Loucy (cell line): ENCODE data around the gene TEAD4.

Source experiments
- H2AFZ ChIP-seq: fragments of 200-600 bp; sonication (generic); 2 replicates; pipeline ENCODE4 v1.6.0; 2016; ENCODE audit warnings: antibody characterized with exemption, mild to moderate bottlenecking, low read length, moderate library complexity
- H3F3A ChIP-seq: fragments of 200-600 bp; 2 replicates; pipeline ENCODE4 v1.6.0; 2016; ENCODE audit warnings: antibody characterized with exemption, low read depth, mild to moderate bottlenecking
- H3K27me3 ChIP-seq: fragments of 200-600 bp; sonication (generic); 2 replicates; pipeline ENCODE4 v1.6.1; 2014; ENCODE audit warnings: low read length, mild to moderate bottlenecking; ENCODE audit not compliant: insufficient read depth, poor library complexity, severe bottlenecking
- H3K36me3 ChIP-seq: fragments of 200-600 bp; sonication (generic); 2 replicates; pipeline ENCODE4 v1.6.1; 2016; ENCODE audit warnings: low read length; ENCODE audit not compliant: insufficient read depth
- H3K4me1 ChIP-seq: fragments of 200-600 bp; sonication (generic); 2 replicates; pipeline ENCODE4 v1.5.1; 2014; ENCODE audit warnings: low read length, mild to moderate bottlenecking; ENCODE audit not compliant: insufficient read depth, poor library complexity, severe bottlenecking
- H3K4me2 ChIP-seq: fragments of 200-600 bp; sonication (generic); 2 replicates; pipeline ENCODE4 v1.6.0; 2014; ENCODE audit warnings: antibody characterized with exemption, low read length, low read depth, mild to moderate bottlenecking; ENCODE audit not compliant: poor library complexity, severe bottlenecking
- H3K4me3 ChIP-seq: fragments of 200-600 bp; sonication (generic); 2 replicates; pipeline ENCODE4 v1.5.1; 2014; ENCODE audit warnings: low read length, mild to moderate bottlenecking, mixed read lengths; ENCODE audit not compliant: poor library complexity, severe bottlenecking
- H3K79me2 ChIP-seq: fragments of 200-600 bp; sonication (generic); 2 replicates; pipeline ENCODE4 v1.6.1; 2014; ENCODE audit warnings: low read length; ENCODE audit not compliant: insufficient read depth
- H3K9ac ChIP-seq: fragments of 200-600 bp; sonication (generic); 2 replicates; pipeline ENCODE4 v1.6.0; 2014; ENCODE audit warnings: mild to moderate bottlenecking, low read depth, low read length, moderate library complexity; ENCODE audit not compliant: poor library complexity, severe bottlenecking
- H3K9me2 ChIP-seq: fragments of 200-600 bp; sonication (generic); replicated peaks from 2 replicates; pipeline ENCODE4 v1.6.1; 2016; ENCODE audit warnings: low read depth, low read length, mixed read lengths
- H3K9me3 ChIP-seq: fragments of 200-600 bp; sonication (generic); 2 replicates; pipeline ENCODE4 v1.6.1; 2014; ENCODE audit warnings: mild to moderate bottlenecking, antibody characterized with exemption, low read length, low read depth; ENCODE audit not compliant: insufficient read depth
- H4K20me1 ChIP-seq: fragments of 200-600 bp; sonication (generic); 2 replicates; pipeline ENCODE4 v1.6.0; 2014; ENCODE audit warnings: antibody characterized with exemption, low read length, mild to moderate bottlenecking; ENCODE audit not compliant: insufficient read depth, poor library complexity, severe bottlenecking
- EZH2phosphoT487 ChIP-seq: fragments of 200-600 bp; IDR thresholded peaks from 2 replicates; pipeline ENCODE4 v1.6.1; 2018; ENCODE audit warnings: antibody characterized with exemption, mild to moderate bottlenecking, moderate library complexity, borderline replicate concordance
- TF ChIP-seq, protein P1 (sequence below): fragments of 200-600 bp; sonication (generic); conservative IDR thresholded peaks from 2 replicates; pipeline ENCODE4 v1.5.1; 2014; ENCODE audit warnings: mild to moderate bottlenecking, antibody characterized with exemption, low read length

TEAD4 gene

DNA sequence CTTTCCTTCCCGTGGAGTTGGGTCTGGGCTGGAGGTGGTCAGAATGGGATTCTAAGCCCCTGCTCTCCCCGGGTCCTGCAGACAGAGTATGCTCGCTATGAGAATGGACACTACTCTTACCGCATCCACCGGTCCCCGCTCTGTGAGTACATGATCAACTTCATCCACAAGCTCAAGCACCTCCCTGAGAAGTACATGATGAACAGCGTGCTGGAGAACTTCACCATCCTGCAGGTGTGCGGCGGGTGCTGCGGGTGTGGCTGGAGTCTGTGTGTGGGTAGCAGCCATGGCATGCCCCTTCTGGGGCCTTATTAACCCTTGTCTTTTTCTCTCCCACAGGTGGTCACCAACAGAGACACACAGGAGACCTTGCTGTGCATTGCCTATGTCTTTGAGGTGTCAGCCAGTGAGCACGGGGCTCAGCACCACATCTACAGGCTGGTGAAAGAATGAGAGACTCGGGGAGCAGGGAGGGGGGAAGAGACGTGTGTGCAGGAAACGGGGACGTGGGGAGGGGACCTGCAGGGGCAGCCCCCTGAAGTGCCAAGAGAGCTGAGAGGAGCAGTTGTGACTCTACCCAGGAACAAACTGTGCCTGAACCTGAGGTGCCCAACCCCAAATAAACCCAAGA is 80.9 kb downstream of the TEAD4 start:
- H2AFZ ChIP-seq = no peak overlapping the region
- no peaks in the 10 kb centered on the region for H3F3A ChIP-seq
- no peaks in the 10 kb centered on the region for H3K9me3 ChIP-seq
- no peaks in the 10 kb centered on the region for H3K36me3 ChIP-seq
- no peak overlapping the region for H3K9ac ChIP-seq
- H3K4me2 ChIP-seq = no peak overlapping the region
- H4K20me1 ChIP-seq = no peaks in the 10 kb centered on the region
- no peaks in the 10 kb centered on the region for H3K9me2 ChIP-seq
- no peak overlapping the region for H3K4me3 ChIP-seq
- H3K4me1 ChIP-seq = no peaks in the 10 kb centered on the region
- no peaks in the 10 kb centered on the region for H3K27me3 ChIP-seq
- H3K79me2 ChIP-seq = no peaks in the 10 kb centered on the region
- TF ChIP-seq EZH2phosphoT487 = no peak
- TF ChIP-seq, protein P1, sequence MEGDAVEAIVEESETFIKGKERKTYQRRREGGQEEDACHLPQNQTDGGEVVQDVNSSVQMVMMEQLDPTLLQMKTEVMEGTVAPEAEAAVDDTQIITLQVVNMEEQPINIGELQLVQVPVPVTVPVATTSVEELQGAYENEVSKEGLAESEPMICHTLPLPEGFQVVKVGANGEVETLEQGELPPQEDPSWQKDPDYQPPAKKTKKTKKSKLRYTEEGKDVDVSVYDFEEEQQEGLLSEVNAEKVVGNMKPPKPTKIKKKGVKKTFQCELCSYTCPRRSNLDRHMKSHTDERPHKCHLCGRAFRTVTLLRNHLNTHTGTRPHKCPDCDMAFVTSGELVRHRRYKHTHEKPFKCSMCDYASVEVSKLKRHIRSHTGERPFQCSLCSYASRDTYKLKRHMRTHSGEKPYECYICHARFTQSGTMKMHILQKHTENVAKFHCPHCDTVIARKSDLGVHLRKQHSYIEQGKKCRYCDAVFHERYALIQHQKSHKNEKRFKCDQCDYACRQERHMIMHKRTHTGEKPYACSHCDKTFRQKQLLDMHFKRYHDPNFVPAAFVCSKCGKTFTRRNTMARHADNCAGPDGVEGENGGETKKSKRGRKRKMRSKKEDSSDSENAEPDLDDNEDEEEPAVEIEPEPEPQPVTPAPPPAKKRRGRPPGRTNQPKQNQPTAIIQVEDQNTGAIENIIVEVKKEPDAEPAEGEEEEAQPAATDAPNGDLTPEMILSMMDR = no peak

DNA sequence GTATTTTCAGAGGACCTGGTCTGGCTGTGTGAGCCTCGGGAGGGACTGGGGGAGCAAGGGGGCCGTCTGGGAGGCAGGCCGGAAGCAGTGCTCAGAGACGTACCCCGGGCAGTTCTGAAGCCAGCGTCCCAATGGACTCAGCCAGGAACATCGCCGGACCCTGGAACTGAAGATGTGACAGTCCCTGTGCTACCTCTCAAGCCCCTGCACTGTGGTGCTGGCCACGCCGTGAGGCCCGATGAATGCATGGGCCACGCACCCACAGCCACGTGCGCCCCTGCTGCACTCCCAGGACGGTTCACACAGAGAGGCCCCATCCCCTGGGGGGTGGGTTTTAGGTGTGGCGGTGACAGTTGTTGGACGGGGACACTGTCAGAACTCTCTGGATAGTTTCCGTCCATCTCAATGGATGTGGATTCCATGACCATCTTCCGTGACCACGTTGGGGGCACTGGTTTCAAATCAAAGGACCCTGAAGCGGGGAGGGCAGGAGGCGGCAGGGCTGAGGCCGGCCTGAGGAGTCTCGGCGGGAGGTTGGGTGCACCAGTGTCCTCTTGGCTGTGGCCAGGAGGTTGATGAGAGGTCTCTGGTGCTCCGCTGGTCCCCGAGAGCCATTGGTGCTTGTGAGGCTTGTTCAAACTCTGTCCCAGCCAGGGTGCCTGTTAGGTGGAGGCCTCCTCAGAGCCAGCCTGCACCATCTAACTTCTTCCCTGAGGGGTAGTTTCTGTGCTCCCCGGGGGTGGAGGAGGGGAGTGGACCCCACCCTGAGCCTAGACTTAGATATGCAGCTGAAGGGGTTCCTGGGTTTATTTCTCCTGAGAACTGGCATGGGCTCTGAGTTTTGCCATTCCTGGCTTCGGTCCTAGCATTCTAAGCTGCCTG is 81.7 kb downstream of the TEAD4 start:
- Histone ChIP-seq H3K4me1 (no peaks in the 10 kb centered on the region), H3K36me3 (no peaks in the 10 kb centered on the region)
- TF ChIP-seq, protein P1 = no peak
- TF ChIP-seq EZH2phosphoT487 = no peak

DNA sequence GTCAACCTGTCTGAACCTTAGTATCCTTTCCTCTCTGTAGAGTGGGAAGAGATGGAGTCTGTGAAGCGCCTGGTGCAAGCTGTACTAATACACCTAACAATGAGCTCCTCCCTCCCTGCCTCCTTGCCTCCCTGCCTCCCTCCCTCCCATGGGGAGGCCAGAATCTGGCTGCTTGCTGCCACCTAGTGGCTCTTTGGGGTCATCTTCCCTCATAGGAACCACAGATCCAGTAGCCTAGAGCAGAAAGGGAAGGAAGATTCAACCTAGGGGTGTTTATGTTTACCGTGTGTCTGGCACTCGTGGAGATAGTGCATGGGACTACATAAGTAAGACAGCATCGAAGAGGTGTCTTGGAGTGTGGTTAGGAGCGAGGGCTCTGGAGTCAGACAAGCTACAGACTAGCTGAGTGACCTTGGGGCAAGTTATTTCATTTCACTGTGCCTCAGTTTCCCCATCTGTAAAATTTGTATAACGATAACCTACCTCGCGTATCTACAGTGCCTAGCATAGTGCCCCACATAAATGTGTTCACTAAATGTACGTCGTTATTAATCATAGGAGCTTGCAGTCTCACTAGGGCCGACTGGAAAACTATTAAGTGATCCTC is 82.5 kb downstream of the TEAD4 start:
- H3K4me3 ChIP-seq = no peak overlapping the region
- H3K36me3 ChIP-seq = no peaks in the 10 kb centered on the region
- no peaks in the 10 kb centered on the region for H3K27me3 ChIP-seq
- H3K4me2 ChIP-seq = no peak overlapping the region
- no peak overlapping the region for H3K9ac ChIP-seq
- H2AFZ ChIP-seq = no peak overlapping the region
- TF ChIP-seq EZH2phosphoT487 = no peak
- TF ChIP-seq, protein P1 = peak; percentile 72
- no peaks in the 10 kb centered on the region for H3K9me2 ChIP-seq
- H3K4me1 ChIP-seq = no peaks in the 10 kb centered on the region
- H3K79me2 ChIP-seq = no peaks in the 10 kb centered on the region
- H4K20me1 ChIP-seq = no peaks in the 10 kb centered on the region
- no peaks in the 10 kb centered on the region for H3F3A ChIP-seq
- H3K9me3 ChIP-seq = no peaks in the 10 kb centered on the region

More for the DNA sequence above, 81.7 kb downstream of the TEAD4 start:
- no peaks in the 10 kb centered on the region for H4K20me1 ChIP-seq
- H3K9me2 ChIP-seq = no peaks in the 10 kb centered on the region
- no peaks in the 10 kb centered on the region for H3F3A ChIP-seq
- H3K9me3 ChIP-seq = no peaks in the 10 kb centered on the region
- H3K9ac ChIP-seq = no peak overlapping the region
- no peak overlapping the region for H3K4me3 ChIP-seq
- no peaks in the 10 kb centered on the region for H3K27me3 ChIP-seq
- H3K79me2 ChIP-seq = no peaks in the 10 kb centered on the region
- H2AFZ ChIP-seq = no peak overlapping the region
- H3K4me2 ChIP-seq = no peak overlapping the region
